SU-DHL-6 (cell line): ENCODE data around the gene ACSS1.

Experiments used
- CTCF ChIP-seq: fragments of 200-600 bp; sonication (generic); IDR thresholded peaks from one replicate; pipeline ENCODE4 v1.5.1; 2017; ENCODE audit warnings: antibody characterized with exemption, mild to moderate bottlenecking, low read length, moderate library complexity; ENCODE audit not compliant: insufficient read depth, poor library complexity, severe bottlenecking
- EZH2phosphoT487 ChIP-seq: fragments of 200-600 bp; sonication (generic), shearing (Covaris generic); conservative IDR thresholded peaks from 2 replicates; pipeline ENCODE4 v1.6.1; 2018; ENCODE audit warnings: mild to moderate bottlenecking, antibody characterized with exemption, low read length, moderate library complexity, mixed read lengths

- TF ChIP-seq CTCF = no peak
- TF ChIP-seq EZH2phosphoT487 = no peak
These were observed 76.1 kb downstream of the ACSS1 start for GRCh38 chr20:24981790-24982189.
